Posterior vena cava (tissue), 2 donors: ENCODE results near the gene COX20. TPM values are rescaled to one million over a fixed set of nuclear protein-coding genes. Genes with fewer than 3 reads are reported as not detected.

Experiments
- total RNA-seq, 2 donors: library from RNA; stranded (reverse); fragmentation: NEBNext Ultra II Directional; extraction: Animal tissue kit (Norgen Biotek cat#: 25700); gene quantifications; one replicate each; pipeline ENCODE4 v1.2.1, GENCODE V29; 2021
- donor health status: DM: yes; HTN: yes; CAD: no.
- donor health status: DM: yes; HTN: yes; CAD: no.

The COX20 gene
- total RNA-seq, 2 donors from 2014 or later: 42.1 to 47.6 TPM

Other genes starting within 250 kb of the COX20 start
- 10 to 100 TPM; 28.4 to 31.6 TPM for gene DESI2, start 182.5 kb upstream of the COX20 start, total RNA-seq
- gene HNRNPU, start 28.9 kb downstream of the COX20 start, total RNA-seq: 100 to 1,000 TPM; 186 to 214 TPM